ENCODE data around the gene ELFN2.
"Not testable (repeated sequence)": the region's sequence is repeated elsewhere in the genome, so short reads cannot be mapped to it uniquely, and the experiment has no call there.

ELFN2 gene, protein sequence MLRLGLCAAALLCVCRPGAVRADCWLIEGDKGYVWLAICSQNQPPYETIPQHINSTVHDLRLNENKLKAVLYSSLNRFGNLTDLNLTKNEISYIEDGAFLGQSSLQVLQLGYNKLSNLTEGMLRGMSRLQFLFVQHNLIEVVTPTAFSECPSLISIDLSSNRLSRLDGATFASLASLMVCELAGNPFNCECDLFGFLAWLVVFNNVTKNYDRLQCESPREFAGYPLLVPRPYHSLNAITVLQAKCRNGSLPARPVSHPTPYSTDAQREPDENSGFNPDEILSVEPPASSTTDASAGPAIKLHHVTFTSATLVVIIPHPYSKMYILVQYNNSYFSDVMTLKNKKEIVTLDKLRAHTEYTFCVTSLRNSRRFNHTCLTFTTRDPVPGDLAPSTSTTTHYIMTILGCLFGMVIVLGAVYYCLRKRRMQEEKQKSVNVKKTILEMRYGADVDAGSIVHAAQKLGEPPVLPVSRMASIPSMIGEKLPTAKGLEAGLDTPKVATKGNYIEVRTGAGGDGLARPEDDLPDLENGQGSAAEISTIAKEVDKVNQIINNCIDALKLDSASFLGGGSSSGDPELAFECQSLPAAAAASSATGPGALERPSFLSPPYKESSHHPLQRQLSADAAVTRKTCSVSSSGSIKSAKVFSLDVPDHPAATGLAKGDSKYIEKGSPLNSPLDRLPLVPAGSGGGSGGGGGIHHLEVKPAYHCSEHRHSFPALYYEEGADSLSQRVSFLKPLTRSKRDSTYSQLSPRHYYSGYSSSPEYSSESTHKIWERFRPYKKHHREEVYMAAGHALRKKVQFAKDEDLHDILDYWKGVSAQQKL

GRCh38 chr22:37427135-37427710 is at the start of gene ELFN2:
Gene ELFN2, minus strand, starts transcription at chr22:37427479. Its CDS starts 51,945 bp downstream, at chr22:37375534.
- no peak for FAIRE-seq
- no peak for DNase-seq (ENCODE audit: extremely low spot score, insufficient read length, low read depth)

DNA sequence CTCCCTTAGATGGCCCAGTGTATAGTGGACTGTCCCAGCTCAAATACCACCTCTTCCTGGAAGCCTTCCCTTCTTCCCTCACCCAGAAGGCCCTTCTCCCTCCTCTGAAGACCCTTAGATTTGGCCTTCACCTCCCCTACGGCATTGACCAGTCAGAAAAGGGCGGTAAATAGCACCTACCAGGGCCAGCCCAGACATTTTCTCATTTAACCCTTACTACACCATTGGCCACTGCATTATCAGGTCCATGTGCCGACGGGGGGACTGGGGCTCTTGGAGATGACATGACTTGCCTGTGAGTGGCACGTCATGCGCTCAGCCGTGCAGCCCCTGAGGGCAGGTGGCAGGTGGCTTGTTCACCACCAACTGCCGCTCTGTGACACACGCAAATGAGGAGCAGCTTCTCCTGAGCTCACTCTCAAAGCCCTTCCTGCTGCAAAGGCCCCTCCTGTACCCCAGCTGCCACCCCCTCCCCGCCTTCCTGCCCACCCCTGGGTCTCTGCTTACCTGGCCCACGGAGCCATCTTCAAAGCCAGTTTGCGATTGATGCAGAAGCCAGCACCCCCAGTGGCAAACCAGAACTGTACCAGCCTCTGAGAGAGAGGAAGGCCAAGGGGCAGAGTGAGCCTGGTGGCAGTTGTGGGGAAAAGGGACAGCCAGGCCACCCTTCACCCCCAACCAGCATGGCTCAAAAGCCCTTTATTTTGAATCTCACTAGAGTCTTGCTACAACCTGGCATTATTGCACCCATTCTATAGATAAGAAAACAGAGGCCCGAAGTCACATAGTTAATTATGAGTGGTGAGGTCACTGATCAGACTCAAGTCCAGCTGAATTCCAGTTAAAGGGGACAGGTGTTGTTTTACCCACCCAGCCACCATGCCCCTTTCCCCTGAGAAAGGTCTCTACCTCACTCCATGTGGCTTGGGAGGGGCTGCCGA is 49.4 kb upstream of the ELFN2 start:
- FAIRE-seq (no peak), DNase-seq (ENCODE audit: extremely low spot score, insufficient read length, low read depth) (no peak)

GRCh38 chr22:37474447-37475090 is 47.3 kb upstream of the ELFN2 start:
- no peak for FAIRE-seq
- no peak for DNase-seq (ENCODE audit: extremely low spot score, insufficient read length, low read depth)

DNA sequence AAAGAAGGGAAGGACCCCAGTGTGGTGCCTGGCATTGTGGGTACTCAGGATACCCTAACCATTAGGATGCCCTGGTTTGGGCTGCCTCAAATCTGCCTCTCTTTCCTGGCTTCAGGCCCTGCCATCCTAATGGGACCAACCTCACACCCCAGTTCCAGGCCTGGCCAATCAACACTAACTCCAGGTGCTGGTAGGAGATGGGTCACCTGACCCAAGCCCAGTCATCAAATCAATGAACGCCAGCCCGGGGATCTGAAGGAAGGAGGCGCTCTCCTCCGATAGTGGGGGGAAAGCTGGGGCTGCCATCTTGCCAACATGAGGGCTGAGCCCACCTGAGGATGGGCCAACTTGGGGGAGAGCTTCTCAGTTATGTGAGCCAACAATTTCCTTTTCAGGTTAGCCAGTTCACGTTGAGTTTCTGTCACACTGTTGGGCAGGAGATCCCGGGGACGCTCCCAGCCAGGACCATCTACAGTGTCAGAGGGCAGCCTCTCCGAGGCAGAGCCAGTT is 46.2 kb upstream of the ELFN2 start:
- DNase-seq (ENCODE audit: extremely low spot score, insufficient read length, low read depth) (no peak), FAIRE-seq (no peak)

- no peak for FAIRE-seq
- no peak for DNase-seq (ENCODE audit: extremely low spot score, insufficient read length, low read depth)
These were observed 45.2 kb upstream of the ELFN2 start for GRCh38 chr22:37472418-37473006.

- FAIRE-seq (no peak), DNase-seq (ENCODE audit: extremely low spot score, insufficient read length, low read depth) (no peak)
These were observed 44.6 kb upstream of the ELFN2 start for GRCh38 chr22:37471727-37472417.

DNA sequence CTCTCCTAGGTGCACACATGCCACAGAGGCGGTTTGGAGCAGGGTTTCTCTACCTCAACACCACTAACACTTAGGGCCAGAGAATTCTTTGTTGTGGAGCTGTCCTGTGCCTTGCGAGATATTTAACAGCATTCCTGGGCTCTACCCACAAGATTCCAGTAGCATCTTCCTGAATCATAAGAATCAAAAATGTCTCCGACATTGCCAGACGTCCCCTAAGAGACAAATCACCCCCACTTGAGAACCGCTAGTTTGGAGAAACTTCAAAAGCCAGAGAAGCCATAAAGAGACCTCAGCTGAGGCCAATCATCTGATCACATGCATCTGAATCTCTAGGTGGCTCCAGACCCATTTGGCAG is 42.8 kb upstream of the ELFN2 start:
- DNase-seq (ENCODE audit: extremely low spot score, insufficient read length, low read depth) (no peak), FAIRE-seq (no peak)

DNA sequence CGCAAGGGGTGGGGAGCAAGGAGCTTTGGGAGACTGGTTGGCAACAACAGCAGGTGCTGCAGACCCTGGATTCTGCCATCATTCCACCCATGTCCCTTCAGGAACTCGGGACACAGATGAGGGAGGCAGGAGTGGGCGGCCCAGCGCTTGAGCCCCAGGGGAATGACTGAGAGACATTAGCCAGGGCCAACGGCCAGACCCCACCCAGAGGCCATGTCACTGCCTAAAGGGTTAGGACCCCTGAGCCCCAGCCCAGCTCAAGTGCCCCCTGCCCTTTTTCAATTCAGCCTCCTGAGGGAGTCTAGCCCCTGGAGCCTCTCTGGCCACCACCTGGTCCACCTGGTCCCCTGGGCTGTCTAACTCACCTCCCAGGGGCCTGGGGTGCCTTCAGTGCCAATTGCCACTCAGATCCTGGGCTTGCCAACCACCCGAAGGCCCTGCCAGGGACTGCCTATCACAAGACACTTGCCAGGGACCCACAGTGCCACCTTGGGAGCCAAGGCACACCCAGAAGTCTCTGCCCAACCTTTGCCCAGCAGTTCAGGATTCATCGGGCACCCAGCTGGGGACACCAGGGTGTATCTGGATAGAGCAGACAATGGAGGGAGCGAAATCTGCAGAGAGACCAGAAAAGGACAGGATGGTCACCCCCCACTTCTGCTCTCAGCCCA is 42.3 kb upstream of the ELFN2 start:
- FAIRE-seq (no peak), DNase-seq (ENCODE audit: extremely low spot score, insufficient read length, low read depth) (no peak)

DNA sequence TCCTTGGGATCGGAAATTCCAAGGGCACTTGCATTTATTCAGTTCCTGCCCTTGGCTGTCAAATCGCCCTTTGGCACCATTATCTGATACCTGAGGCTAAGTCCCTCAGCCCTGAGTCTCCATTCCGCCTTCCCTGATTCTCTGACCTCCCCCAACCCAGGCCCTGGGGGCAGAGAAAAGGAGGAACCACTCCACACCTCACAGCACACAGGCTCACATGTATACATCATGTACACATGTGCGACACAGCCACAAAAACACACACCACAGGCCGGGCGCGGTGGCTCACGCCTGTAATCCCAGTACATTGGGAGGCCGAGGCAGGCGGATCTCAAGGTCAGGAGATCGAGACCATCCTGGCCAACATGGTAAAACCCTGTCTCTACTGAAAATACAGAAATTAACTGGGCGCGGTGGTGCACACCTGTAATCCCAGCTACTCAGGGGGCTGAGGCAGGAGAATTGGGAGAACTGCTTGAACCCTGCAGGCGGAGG is 41.0 kb upstream of the ELFN2 start:
- not testable (repeated sequence) for FAIRE-seq; DNase-seq (ENCODE audit: extremely low spot score, insufficient read length, low read depth)

GRCh38 chr22:37467391-37467955 is 40.2 kb upstream of the ELFN2 start:
- FAIRE-seq, result no peak
- no peak for DNase-seq (ENCODE audit: extremely low spot score, insufficient read length, low read depth)

DNA sequence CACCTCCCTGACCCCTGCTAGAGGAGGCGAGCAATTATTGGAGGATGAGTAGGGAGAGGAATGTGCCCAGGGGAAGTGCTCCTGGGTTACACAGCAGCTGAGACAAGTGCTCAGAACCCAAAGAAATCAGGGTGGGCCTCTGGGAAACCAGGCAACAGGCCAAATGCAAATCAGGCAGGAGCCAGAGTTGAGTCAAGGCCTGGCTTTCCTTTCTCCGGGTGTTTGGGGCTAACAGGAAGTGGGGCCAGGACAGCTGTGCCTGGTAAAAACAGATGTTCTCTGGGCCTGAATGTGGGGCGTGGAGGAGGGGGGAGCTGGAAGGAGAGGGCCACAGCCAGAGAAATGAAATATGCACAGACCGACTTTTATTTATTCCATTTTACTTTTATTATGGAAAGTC is 36.9 kb upstream of the ELFN2 start:
- FAIRE-seq, result peak; percentile 76
- no peak for DNase-seq (ENCODE audit: extremely low spot score, insufficient read length, low read depth)

DNA sequence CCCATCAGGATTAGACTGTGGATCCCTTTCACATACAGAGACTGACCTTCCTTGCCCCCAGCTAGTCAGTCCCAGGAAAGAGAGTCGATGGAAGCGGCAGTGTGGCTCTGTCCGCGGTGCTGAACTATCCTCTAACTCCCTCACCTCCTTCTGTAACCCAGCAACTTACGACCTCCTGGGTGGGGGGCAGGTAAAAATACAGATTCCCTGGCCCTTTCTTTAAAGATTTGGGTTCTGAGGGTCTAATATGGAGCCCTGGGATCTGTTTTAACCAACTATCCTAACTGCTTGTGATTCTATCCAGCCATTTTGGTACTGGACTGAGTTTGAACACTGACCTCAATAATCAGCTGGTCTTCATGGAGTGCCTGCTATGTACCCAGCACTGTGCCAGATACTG is 35.7 kb upstream of the ELFN2 start:
- DNase-seq (ENCODE audit: extremely low spot score, insufficient read length, low read depth), result no peak
- no peak for FAIRE-seq

- FAIRE-seq (no peak), DNase-seq (ENCODE audit: extremely low spot score, insufficient read length, low read depth) (no peak)
These were observed 35.2 kb upstream of the ELFN2 start for GRCh38 chr22:37462436-37462835.

DNA sequence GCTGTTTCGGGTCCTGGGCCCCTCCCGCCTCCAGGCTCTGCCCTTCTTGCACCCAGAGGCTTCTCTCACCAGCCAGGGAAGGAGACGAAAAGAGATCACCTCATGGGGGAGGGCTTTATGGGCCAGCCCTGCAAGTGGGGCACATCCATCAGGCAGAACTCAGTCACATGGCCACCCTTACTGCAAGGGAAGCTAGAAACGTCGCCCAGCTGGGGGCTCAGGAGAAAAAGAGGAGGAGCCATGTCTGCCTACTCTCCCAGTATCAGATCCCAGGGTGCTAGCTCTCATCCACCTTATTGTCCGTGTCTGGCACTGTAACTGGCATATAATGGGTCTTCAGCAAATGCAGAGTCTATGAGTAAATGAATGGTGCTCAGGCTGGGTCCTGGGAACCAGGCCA is 34.7 kb upstream of the ELFN2 start:
- FAIRE-seq, result no peak
- no peak for DNase-seq (ENCODE audit: extremely low spot score, insufficient read length, low read depth)

GRCh38 chr22:37460684-37461083 is 33.4 kb upstream of the ELFN2 start:
- FAIRE-seq (no peak), DNase-seq (ENCODE audit: extremely low spot score, insufficient read length, low read depth) (no peak)

DNA sequence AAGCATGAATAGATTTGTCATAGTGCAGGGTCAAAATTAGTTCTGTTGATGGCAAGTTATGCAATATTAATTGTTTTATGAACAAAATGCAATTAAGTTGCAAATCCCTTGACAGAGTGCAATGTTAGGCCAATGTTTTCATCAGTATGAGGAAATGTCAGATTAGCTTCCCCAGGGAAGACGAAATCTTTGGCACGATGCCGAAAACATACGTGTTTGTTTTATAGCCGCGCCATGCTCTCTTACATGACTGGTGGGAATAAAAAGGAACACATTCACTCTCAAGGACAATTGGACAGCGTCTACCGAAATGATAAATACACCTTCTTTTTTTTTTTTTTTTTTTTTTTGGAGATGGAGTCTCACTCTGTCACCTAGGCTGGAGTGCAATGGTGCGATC is 31.9 kb upstream of the ELFN2 start:
- FAIRE-seq (no peak), DNase-seq (ENCODE audit: extremely low spot score, insufficient read length, low read depth) (no peak)
